ENCODE measurements around the gene FEM1C. TPM values are rescaled to one million over a fixed set of nuclear protein-coding genes. Genes with fewer than 3 reads are reported as not detected.

Gene FEM1C
- total RNA-seq, 1 experiment from 2014 or later, result 10.3 TPM

DNA sequence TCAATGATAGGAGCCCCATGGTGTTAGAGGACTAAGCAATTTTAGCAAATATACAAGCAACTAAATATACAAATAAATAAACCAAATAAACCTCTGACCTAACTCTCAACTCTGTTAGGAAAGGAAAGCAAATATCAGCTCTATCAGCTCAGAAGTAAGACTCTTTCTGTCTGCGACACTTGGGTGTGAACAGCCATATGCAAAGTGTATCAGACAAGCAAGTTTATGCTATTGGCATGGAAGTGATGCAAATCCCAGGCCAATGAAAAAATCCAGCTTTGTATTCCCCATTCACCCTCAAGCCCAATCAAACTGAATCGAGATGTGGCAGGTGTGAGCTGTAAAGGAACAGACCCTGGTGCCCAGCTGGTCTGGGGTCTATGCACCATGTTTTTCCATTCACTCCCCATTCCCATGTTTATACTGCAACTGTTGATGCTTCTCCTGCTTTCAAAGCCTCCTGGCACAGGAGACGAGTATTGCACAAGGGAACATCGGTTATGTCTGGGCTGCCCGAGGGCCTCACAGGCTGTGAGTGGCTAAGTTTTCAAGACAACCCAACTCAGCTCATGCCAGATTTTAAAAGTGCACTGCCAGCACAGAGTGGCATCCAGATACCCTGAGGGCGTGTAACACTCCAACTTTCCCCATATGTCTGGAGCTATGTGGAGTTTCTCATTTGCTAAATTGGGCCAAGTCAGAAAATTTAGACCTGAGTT is 73.1 kb downstream of the FEM1C start:
- BruUV-seq (replicated peaks), result no TSS peak
- no peak for TF ChIP-seq CTCF (IDR thresholded peaks at IDR 0.05; ENCODE audit: unreplicated experiment)
- ChIA-PET POLR2A (interaction anchor here (0.6 to 2.7 kb wide), 15 partner anchors 9 to 135 kb away, joined by 3 to 17 read pairs (median 4); partner anchors contain the start of gene FEM1C), CTCF (interaction anchor here (0.6 to 1.5 kb wide), 5 partner anchors 9 to 300 kb away, joined by 3 to 5 read pairs (median 3); no protein-coding TSS in a partner anchor)
- no peaks in the 10 kb centered on the region for H3K27me3 Mint-ChIP-seq (ENCODE audit: insufficient read depth, unreplicated experiment)
- peaks cover 36% of the 10 kb centered on the region for H3K4me1 Mint-ChIP-seq (ENCODE audit: insufficient read depth, unreplicated experiment)
- no peaks in the 10 kb centered on the region for H3K36me3 Mint-ChIP-seq (ENCODE audit: insufficient read depth, unreplicated experiment)
- H3K4me3 Mint-ChIP-seq (ENCODE audit: unreplicated experiment), result no peak overlapping the region
- peak overlapping the region; percentile 43 for H3K27ac Mint-ChIP-seq (ENCODE audit: low read depth, unreplicated experiment)
- peak; percentile 92 for DNase-seq (ENCODE audit: unreplicated experiment)
- H3K9me3 Mint-ChIP-seq (ENCODE audit: unreplicated experiment), result no peaks in the 10 kb centered on the region
- intact Hi-C loops (cut with micrococcal nuclease), result no loop called here

- CTCF ChIA-PET, result interaction anchor here (1.1 to 1.4 kb wide), 2 partner anchors 8 to 90 kb away, joined by 3 to 4 read pairs; no protein-coding TSS in a partner anchor
- DNase-seq (ENCODE audit: unreplicated experiment), result peak; percentile 83
- no peak for TF ChIP-seq CTCF (IDR thresholded peaks at IDR 0.05; ENCODE audit: unreplicated experiment)
- H3K36me3 Mint-ChIP-seq (ENCODE audit: insufficient read depth, unreplicated experiment), result no peaks in the 10 kb centered on the region
- no TSS peak for BruUV-seq (replicated peaks)
- H3K9me3 Mint-ChIP-seq (ENCODE audit: unreplicated experiment), result no peaks in the 10 kb centered on the region
- intact Hi-C loops (cut with micrococcal nuclease), result no loop called here
- POLR2A ChIA-PET, result interaction anchor here (1.0 to 2.7 kb wide), 7 partner anchors 10 to 122 kb away, joined by 3 to 17 read pairs (median 6); partner anchors contain the start of gene FEM1C
- peak overlapping the region; percentile 43 for H3K27ac Mint-ChIP-seq (ENCODE audit: low read depth, unreplicated experiment)
- peaks cover 37% of the 10 kb centered on the region for H3K4me1 Mint-ChIP-seq (ENCODE audit: insufficient read depth, unreplicated experiment)
- no peaks in the 10 kb centered on the region for H3K27me3 Mint-ChIP-seq (ENCODE audit: insufficient read depth, unreplicated experiment)
- no peak overlapping the region for H3K4me3 Mint-ChIP-seq (ENCODE audit: unreplicated experiment)
Observed at GRCh38 chr5:115470921-115471320, 73.7 kb downstream of the FEM1C start.

Other genes with a start within 250 kb of the FEM1C start
- 10.3 and 10.7 TPM in 2 replicates for gene CCDC112, start 248.1 kb downstream of the FEM1C start, total RNA-seq (2022)
- gene TICAM2, start 57.7 kb upstream of the FEM1C start, total RNA-seq (2022), result 3.7 and 8.3 TPM in 2 replicates
- gene TMED7, start 81.3 kb upstream of the FEM1C start, total RNA-seq (2022), result 96.1 and 115 TPM in 2 replicates

All from MCF 10A (cell line).